HCT116 (cell line): ENCODE data around the gene VPS25.

Experiments used
- RAD21 ChIP-seq: IDR thresholded peaks from 2 replicates; pipeline ENCODE4 v1.6.1; 2012; ENCODE audit warnings: low read depth, mild to moderate bottlenecking
- ZFX ChIP-seq: fragments of 450-650 bp; IDR thresholded peaks from 2 replicates; pipeline ENCODE4 v1.6.1; 2017

DNA sequence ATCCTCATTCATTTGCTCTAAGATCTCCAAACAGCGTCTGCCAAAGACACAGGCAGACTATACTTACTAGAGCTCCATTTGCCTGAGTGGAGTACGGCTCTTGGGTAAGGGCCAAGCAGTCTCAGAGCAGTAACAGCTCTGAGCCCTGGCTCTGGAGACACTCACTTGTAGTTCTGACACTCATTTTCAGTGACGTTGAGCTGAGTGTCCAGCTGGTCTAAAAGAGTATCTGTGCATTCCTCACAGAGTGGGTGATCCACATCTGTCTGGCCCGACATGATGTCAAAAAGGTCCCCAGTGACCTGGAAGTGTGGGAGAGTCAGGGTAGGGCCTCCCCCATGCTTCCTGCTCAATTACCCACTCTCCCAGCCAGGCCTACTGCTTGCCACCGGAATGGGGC lies 45.1 kb downstream of the VPS25 start:
- TF ChIP-seq ZFX (no peak), RAD21 (no peak)
